Lower leg skin (tissue), 3 donors: Measurements from ENCODE around the gene SEL1L3.

ENCODE experiments used
- POLR2A ChIP-seq, 2 donors: fragments of 450-650 bp; IDR thresholded peaks; one replicate each; pipeline ENCODE4 v1.6.1; 2016 to 2017; ENCODE audit warnings: antibody characterized with exemption in 2 of 2, mild to moderate bottlenecking in 1 of 2, moderate library complexity in 1 of 2
- TF ChIP-seq, protein P1 (sequence below), 3 donors: fragments of 450-650 bp; IDR thresholded peaks; one replicate each; pipeline ENCODE4 v1.5.1; 2016; ENCODE audit warnings: antibody characterized with exemption in 3 of 3, mild to moderate bottlenecking in 3 of 3, moderate library complexity in 2 of 3

GRCh38 chr4:25834411-25835107 lies 28.2 kb downstream of the SEL1L3 start:
- TF ChIP-seq, protein P1, sequence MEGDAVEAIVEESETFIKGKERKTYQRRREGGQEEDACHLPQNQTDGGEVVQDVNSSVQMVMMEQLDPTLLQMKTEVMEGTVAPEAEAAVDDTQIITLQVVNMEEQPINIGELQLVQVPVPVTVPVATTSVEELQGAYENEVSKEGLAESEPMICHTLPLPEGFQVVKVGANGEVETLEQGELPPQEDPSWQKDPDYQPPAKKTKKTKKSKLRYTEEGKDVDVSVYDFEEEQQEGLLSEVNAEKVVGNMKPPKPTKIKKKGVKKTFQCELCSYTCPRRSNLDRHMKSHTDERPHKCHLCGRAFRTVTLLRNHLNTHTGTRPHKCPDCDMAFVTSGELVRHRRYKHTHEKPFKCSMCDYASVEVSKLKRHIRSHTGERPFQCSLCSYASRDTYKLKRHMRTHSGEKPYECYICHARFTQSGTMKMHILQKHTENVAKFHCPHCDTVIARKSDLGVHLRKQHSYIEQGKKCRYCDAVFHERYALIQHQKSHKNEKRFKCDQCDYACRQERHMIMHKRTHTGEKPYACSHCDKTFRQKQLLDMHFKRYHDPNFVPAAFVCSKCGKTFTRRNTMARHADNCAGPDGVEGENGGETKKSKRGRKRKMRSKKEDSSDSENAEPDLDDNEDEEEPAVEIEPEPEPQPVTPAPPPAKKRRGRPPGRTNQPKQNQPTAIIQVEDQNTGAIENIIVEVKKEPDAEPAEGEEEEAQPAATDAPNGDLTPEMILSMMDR (IDR thresholded peaks at IDR 0.05): no peak
- TF ChIP-seq POLR2A (IDR thresholded peaks at IDR 0.05): no peak
